Choroid plexus epithelial cell (primary cell): ENCODE measurements around the gene INHBC.

Experiments
- DNase-seq: peaks from one replicate; pipeline ENCODE4 v3.0.0-alpha.2; 2010; ENCODE audit warnings: low read depth
- H3K4me3 ChIP-seq: 2 replicates; pipeline ENCODE4 v1.5.1; 2011; ENCODE audit warnings: low read depth, mild to moderate bottlenecking, control low read depth, low read length, moderate library complexity
- TF ChIP-seq, protein P1 (sequence below): conservative IDR thresholded peaks from 2 replicates; pipeline ENCODE4 v1.5.1; 2011; ENCODE audit warnings: low read depth, mild to moderate bottlenecking, control low read depth, inconsistent platforms, low read length, moderate library complexity

Gene INHBC

DNA sequence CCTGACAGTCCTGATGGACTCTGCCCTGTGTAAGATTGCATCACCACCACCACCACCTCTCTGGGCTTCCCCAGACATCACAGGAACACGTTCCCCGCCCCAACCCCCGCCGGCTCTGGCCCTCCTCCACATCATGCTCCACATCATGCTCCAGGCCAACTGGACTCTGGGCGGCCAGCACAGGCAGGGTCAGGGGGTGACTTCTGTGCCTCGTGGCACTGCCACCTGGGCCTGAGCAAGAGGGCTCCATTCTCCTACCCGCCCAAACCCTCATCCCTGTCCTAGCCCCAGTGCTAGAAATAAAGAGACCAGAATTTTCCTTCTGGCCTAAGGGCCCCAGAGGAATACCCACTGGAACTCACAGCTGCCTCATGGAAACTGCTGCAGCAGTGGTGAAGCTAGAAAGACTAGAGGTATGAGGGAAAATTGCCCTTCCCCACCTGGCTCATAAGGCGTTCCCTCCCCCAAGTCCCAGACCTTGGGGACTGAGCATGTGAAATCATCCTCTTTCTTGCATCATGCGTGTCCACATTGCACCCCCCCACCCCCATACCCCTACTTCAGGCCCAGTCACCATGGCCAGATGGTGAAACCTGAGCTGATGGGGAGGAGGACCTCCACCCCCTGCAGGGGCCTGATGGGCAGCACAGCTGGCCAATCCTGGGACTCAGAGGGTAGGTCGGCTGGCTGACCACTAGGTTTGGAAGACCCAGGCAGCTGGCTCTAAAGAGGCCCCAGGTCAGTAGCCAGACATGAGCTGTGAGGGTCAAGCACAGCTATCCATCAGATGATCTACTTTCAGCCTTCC is 20.2 kb downstream of the INHBC start, which contains the start of gene INHBE:
Gene INHBE (plus strand): TSS at position 742 of the 808 bp plus-strand sequence. CDS start 230 bp downstream, outside the sequence.
- peak within 1 kb of the TSS; percentile 27 for H3K4me3 ChIP-seq
- TF ChIP-seq, protein P1, sequence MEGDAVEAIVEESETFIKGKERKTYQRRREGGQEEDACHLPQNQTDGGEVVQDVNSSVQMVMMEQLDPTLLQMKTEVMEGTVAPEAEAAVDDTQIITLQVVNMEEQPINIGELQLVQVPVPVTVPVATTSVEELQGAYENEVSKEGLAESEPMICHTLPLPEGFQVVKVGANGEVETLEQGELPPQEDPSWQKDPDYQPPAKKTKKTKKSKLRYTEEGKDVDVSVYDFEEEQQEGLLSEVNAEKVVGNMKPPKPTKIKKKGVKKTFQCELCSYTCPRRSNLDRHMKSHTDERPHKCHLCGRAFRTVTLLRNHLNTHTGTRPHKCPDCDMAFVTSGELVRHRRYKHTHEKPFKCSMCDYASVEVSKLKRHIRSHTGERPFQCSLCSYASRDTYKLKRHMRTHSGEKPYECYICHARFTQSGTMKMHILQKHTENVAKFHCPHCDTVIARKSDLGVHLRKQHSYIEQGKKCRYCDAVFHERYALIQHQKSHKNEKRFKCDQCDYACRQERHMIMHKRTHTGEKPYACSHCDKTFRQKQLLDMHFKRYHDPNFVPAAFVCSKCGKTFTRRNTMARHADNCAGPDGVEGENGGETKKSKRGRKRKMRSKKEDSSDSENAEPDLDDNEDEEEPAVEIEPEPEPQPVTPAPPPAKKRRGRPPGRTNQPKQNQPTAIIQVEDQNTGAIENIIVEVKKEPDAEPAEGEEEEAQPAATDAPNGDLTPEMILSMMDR = no peak
- peak; percentile 97 for DNase-seq

DNA sequence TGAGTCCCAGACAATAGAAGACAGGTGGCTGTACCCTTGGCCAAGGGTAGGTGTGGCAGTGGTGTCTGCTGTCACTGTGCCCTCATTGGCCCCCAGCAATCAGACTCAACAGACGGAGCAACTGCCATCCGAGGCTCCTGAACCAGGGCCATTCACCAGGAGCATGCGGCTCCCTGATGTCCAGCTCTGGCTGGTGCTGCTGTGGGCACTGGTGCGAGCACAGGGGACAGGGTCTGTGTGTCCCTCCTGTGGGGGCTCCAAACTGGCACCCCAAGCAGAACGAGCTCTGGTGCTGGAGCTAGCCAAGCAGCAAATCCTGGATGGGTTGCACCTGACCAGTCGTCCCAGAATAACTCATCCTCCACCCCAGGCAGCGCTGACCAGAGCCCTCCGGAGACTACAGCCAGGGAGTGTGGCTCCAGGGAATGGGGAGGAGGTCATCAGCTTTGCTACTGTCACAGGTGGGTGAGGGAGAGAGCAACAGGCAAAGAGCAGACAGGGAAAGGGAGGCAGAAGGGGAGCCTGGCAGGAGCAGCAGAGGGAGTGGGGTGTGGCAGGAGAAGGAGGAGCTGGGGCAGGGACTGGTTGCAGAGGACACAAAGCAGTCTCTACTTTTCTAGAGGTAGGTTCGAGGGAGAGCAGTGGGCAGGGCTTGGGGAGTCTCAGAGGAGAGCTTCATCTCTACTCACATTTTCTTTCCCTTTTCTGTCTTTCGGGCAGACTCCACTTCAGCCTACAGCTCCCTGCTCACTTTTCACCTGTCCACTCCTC is 21.0 kb downstream of the INHBC start:
- H3K4me3 ChIP-seq = peak overlapping the region; percentile 27
- TF ChIP-seq, protein P1 = no peak

DNA sequence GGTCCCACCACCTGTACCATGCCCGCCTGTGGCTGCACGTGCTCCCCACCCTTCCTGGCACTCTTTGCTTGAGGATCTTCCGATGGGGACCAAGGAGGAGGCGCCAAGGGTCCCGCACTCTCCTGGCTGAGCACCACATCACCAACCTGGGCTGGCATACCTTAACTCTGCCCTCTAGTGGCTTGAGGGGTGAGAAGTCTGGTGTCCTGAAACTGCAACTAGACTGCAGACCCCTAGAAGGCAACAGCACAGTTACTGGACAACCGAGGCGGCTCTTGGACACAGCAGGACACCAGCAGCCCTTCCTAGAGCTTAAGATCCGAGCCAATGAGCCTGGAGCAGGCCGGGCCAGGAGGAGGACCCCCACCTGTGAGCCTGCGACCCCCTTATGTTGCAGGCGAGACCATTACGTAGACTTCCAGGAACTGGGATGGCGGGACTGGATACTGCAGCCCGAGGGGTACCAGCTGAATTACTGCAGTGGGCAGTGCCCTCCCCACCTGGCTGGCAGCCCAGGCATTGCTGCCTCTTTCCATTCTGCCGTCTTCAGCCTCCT is 21.6 kb downstream of the INHBC start:
- H3K4me3 ChIP-seq = peak overlapping the region; percentile 27
- TF ChIP-seq, protein P1 = peak; percentile 70
- DNase-seq = peak; percentile 56

More for the DNA sequence above, 21.0 kb downstream of the INHBC start:
- DNase-seq = no peak

DNA sequence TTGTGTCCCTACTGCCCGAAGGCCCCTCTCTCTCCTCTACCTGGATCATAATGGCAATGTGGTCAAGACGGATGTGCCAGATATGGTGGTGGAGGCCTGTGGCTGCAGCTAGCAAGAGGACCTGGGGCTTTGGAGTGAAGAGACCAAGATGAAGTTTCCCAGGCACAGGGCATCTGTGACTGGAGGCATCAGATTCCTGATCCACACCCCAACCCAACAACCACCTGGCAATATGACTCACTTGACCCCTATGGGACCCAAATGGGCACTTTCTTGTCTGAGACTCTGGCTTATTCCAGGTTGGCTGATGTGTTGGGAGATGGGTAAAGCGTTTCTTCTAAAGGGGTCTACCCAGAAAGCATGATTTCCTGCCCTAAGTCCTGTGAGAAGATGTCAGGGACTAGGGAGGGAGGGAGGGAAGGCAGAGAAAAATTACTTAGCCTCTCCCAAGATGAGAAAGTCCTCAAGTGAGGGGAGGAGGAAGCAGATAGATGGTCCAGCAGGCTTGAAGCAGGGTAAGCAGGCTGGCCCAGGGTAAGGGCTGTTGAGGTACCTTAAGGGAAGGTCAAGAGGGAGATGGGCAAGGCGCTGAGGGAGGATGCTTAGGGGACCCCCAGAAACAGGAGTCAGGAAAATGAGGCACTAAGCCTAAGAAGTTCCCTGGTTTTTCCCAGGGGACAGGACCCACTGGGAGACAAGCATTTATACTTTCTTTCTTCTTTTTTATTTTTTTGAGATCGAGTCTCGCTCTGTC is 22.3 kb downstream of the INHBC start:
- DNase-seq = no peak
- TF ChIP-seq, protein P1 = no peak
- no peak overlapping the region for H3K4me3 ChIP-seq

DNA sequence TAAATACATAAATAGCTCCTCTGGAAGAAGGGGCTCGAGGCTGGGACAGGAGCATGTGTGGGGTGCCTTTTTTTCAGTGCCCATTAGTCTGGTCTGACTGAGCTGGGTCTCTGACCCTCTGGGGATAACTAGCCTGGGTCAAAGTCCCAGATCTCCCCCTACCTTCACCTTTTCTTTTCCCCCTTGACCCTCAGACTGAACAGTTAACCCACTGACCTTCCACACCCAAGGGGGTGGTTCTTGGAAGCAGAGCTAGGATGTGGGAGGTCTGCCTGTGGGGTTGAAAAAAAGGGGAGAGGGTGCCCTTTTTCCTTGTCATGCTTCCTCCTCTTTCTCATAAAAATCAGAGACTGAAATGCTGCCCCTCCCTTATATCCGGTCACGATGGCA is 24.1 kb downstream of the INHBC start:
- TF ChIP-seq, protein P1 = no peak
- peak overlapping the region; percentile 73 for H3K4me3 ChIP-seq
- no peak for DNase-seq

DNA sequence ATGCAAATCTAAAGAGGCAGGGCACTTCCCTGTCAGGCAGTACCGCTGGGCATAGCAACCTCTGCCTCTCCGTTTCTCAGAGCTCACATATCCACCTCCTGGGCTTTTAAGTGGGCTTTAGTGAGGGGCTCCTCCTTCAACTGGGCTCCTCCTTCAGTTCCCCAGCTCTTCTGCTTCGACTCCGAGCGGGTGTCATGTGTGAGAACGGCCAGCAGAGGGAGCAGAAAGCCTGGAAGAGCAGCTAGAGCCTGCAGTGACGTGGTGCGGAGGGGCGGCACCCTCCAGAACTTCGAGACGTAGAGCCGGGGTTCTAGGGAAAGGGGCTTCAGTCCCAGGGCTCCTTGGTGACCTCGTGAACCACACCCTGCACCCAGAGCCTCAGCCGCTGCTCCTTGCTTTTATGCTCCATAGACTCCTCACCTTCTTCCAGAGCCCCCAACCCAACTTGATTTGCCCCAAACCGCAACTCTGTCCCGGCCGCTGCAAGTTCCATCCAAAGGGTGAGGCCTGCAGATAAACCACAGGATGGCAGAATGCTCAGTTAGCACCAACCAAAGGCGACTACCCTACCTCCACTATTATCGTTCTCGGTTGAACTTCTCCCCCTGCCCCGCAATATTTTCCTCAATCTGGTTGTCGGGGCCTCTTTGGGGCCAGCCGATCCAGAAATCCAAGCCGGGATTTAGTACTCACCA is 24.6 kb downstream of the INHBC start:
- DNase-seq = peak; percentile 98
- TF ChIP-seq, protein P1 = peak; percentile 96
- peak overlapping the region; percentile 73 for H3K4me3 ChIP-seq
